Breast epithelium (tissue), 3 donors: ENCODE data around the gene EID2.

Experiments
- CTCF ChIP-seq, 3 donors: fragments of 450-650 bp; IDR thresholded peaks; one replicate each; pipeline ENCODE4 v1.5.1; 2016 to 2017; ENCODE audit warnings: antibody characterized with exemption in 3 of 3, mild to moderate bottlenecking in 3 of 3, moderate library complexity in 3 of 3
- POLR2A ChIP-seq: fragments of 450-650 bp; IDR thresholded peaks from one replicate; pipeline ENCODE4 v1.6.1; 2016; ENCODE audit warnings: antibody characterized with exemption, mild to moderate bottlenecking, moderate library complexity

DNA sequence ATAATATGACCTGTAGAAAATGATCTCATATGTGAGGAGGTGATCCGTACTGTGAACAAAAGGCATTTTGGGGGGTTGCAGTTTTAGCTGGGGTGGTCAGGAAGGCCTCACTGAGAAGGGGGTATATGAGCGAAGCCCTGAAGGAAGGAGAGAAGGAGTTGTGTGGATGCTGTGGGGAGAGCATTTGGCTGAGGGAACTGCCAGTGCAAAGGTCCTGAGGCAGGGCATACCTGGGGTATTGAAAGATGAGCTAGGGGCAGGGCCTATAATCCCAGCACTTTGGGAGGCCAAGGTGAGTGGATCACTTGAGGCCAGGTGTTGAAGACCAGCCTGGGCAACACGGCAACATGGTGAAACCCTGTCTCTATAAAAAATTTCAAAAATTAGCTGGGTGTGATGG, 22.5 kb downstream of the EID2 start:
- TF ChIP-seq POLR2A (no peak), CTCF (IDR thresholded peaks at IDR 0.05) (no peak)
